DOHH2 (cell line): ENCODE measurements around the gene PDGFRA.

ENCODE experiments used
- H3F3A ChIP-seq: fragments of 200-600 bp; sonication (generic), shearing (Covaris generic); 2 replicates; pipeline ENCODE4 v1.6.0; 2016; ENCODE audit warnings: antibody characterized with exemption, mild to moderate bottlenecking; ENCODE audit not compliant: control insufficient read depth, insufficient read depth
- H3K27ac ChIP-seq: fragments of 200-600 bp; sonication (generic); 2 replicates; pipeline ENCODE4 v1.5.1; 2014; ENCODE audit warnings: low read depth, mild to moderate bottlenecking, low read length, moderate library complexity
- H3K27me3 ChIP-seq: fragments of 200-600 bp; sonication (generic); 2 replicates; pipeline ENCODE4 v1.6.1; 2014; ENCODE audit warnings: mild to moderate bottlenecking, low read length, mixed read lengths; ENCODE audit not compliant: control insufficient read depth
- H3K36me3 ChIP-seq: fragments of 200-600 bp; sonication (generic); 2 replicates; pipeline ENCODE4 v1.6.1; 2014; ENCODE audit warnings: mild to moderate bottlenecking, low read length, moderate library complexity, mixed read lengths; ENCODE audit not compliant: control insufficient read depth
- H3K4me1 ChIP-seq: fragments of 200-600 bp; sonication (generic); 2 replicates; pipeline ENCODE4 v1.6.1; 2014; ENCODE audit warnings: mild to moderate bottlenecking, low read length, mixed read lengths; ENCODE audit not compliant: control insufficient read depth
- H3K4me2 ChIP-seq: fragments of 200-600 bp; sonication (generic); 2 replicates; pipeline ENCODE4 v1.6.0; 2014; ENCODE audit warnings: mild to moderate bottlenecking, low read length, moderate library complexity
- H3K4me3 ChIP-seq: fragments of 200-600 bp; sonication (generic); 2 replicates; pipeline ENCODE4 v1.5.1; 2014; ENCODE audit warnings: mild to moderate bottlenecking, low read length, mixed read lengths
- H3K79me2 ChIP-seq: fragments of 200-600 bp; sonication (generic); 2 replicates; pipeline ENCODE4 v1.6.1; 2014; ENCODE audit warnings: mild to moderate bottlenecking, low read length, mixed read lengths; ENCODE audit not compliant: control insufficient read depth
- H3K9me2 ChIP-seq: fragments of 200-600 bp; sonication (generic); replicated peaks from 2 replicates; pipeline ENCODE4 v1.6.1; 2014; ENCODE audit warnings: mild to moderate bottlenecking, low read length, mixed read lengths; ENCODE audit not compliant: control insufficient read depth
- H3K9me3 ChIP-seq: fragments of 200-600 bp; sonication (generic); 2 replicates; pipeline ENCODE4 v1.6.1; 2014; ENCODE audit warnings: antibody characterized with exemption, low read length, mixed read lengths; ENCODE audit not compliant: control insufficient read depth, insufficient read depth
- H4K20me1 ChIP-seq: fragments of 200-600 bp; sonication (generic); 2 replicates; pipeline ENCODE4 v1.6.0; 2014; ENCODE audit warnings: low read depth, mild to moderate bottlenecking, antibody characterized with exemption, low read length, moderate library complexity; ENCODE audit not compliant: control insufficient read depth, insufficient read depth
- EZH2phosphoT487 ChIP-seq: fragments of 200-600 bp; sonication (generic); IDR thresholded peaks from 2 replicates; pipeline ENCODE4 v1.6.1; 2017; ENCODE audit warnings: borderline replicate concordance, mild to moderate bottlenecking, antibody characterized with exemption, low read length, moderate library complexity, mixed read lengths
- TF ChIP-seq, protein P1 (sequence below): fragments of 200-600 bp; sonication (generic); IDR thresholded peaks from one replicate; pipeline ENCODE4 v1.5.1; 2014; ENCODE audit warnings: antibody characterized with exemption, mild to moderate bottlenecking, low read depth, low read length; ENCODE audit not compliant: poor library complexity, severe bottlenecking

PDGFRA gene

DNA sequence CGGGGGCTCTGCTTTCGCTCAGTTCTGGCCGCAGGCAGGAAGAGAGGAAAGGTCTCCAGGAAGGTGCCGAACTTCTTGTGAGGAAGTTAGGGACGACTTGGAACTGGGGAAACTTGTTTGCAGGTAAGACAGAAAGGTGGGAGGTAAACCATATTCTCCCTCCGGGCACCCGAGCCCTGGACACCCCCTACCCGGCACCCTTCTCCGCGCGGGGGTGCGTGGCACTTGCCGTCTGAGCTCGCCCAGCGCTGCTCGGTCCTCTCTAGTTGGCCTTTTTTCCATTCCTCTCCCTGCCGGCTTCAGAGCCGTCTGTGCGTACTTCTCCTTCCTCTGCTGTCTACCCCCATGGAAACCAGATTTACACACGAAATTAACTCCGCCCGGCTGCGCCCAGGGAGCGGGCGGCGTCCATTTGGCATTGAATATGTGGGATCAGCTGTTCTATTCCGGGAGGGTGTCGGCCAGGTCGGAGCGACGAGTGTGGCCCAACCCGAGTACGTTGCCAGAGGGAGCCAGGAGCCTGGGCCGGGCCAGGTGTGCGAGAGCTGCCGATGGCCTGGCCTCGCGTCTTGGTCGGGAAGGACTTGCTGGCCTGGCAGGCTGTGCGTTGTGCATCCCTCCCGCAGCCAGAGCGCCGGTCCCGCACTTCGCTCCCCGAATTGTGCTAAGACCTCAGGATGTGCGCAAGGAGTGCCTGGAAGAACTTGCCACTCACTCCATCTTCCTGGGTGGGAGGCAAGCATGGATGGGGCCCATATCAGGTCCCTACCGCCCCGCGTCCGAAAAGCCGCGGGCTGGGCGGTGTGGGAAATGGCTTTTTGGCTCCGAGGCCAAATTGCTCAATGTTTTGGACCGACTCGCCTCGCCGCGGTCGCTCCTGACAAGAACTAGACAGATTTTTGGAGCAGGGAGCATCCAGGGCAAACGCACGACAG, 1.7 kb downstream of the PDGFRA start:
- Histone ChIP-seq H4K20me1 (no peaks in the 10 kb centered on the region), H3K27me3 (peaks cover 51% of the 10 kb centered on the region), H3K79me2 (no peaks in the 10 kb centered on the region), H3K36me3 (no peaks in the 10 kb centered on the region), H3K4me1 (peaks cover 28% of the 10 kb centered on the region), H3F3A (no peaks in the 10 kb centered on the region), H3K9me2 (no peaks in the 10 kb centered on the region), H3K9me3 (no peaks in the 10 kb centered on the region), H3K4me3 (no peak overlapping the region), H3K4me2 (no peak overlapping the region), H3K27ac (no peak overlapping the region)
- TF ChIP-seq, protein P1, sequence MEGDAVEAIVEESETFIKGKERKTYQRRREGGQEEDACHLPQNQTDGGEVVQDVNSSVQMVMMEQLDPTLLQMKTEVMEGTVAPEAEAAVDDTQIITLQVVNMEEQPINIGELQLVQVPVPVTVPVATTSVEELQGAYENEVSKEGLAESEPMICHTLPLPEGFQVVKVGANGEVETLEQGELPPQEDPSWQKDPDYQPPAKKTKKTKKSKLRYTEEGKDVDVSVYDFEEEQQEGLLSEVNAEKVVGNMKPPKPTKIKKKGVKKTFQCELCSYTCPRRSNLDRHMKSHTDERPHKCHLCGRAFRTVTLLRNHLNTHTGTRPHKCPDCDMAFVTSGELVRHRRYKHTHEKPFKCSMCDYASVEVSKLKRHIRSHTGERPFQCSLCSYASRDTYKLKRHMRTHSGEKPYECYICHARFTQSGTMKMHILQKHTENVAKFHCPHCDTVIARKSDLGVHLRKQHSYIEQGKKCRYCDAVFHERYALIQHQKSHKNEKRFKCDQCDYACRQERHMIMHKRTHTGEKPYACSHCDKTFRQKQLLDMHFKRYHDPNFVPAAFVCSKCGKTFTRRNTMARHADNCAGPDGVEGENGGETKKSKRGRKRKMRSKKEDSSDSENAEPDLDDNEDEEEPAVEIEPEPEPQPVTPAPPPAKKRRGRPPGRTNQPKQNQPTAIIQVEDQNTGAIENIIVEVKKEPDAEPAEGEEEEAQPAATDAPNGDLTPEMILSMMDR, result no peak
- no peak for TF ChIP-seq EZH2phosphoT487

DNA sequence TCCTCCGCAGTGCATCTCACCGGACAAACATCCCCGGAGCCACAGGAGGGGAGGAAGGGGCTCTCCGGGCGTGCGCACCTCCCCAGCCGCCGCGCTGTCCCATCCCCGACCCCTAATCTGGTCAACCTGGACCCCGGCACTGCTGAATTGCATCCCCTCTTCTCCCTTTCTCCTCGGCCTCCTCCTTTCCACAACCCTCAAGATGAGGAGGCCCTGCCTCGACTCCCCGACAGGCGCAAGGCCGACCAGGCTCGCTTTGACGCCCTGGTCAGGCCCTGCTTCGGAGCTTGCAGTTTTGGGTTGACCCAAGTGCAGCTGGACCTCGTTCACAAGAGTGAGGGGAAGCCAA, 2.3 kb downstream of the PDGFRA start:
- no peak overlapping the region for H3K4me3 ChIP-seq
- H3K79me2 ChIP-seq, result no peaks in the 10 kb centered on the region
- no peaks in the 10 kb centered on the region for H3F3A ChIP-seq
- H3K4me1 ChIP-seq, result peaks cover 28% of the 10 kb centered on the region
- peaks cover 51% of the 10 kb centered on the region for H3K27me3 ChIP-seq
- no peaks in the 10 kb centered on the region for H3K9me2 ChIP-seq
- no peaks in the 10 kb centered on the region for H4K20me1 ChIP-seq
- no peak overlapping the region for H3K4me2 ChIP-seq
- no peak overlapping the region for H3K27ac ChIP-seq
- H3K9me3 ChIP-seq, result no peaks in the 10 kb centered on the region
- no peaks in the 10 kb centered on the region for H3K36me3 ChIP-seq
- TF ChIP-seq, protein P1, result no peak
- no peak for TF ChIP-seq EZH2phosphoT487

DNA sequence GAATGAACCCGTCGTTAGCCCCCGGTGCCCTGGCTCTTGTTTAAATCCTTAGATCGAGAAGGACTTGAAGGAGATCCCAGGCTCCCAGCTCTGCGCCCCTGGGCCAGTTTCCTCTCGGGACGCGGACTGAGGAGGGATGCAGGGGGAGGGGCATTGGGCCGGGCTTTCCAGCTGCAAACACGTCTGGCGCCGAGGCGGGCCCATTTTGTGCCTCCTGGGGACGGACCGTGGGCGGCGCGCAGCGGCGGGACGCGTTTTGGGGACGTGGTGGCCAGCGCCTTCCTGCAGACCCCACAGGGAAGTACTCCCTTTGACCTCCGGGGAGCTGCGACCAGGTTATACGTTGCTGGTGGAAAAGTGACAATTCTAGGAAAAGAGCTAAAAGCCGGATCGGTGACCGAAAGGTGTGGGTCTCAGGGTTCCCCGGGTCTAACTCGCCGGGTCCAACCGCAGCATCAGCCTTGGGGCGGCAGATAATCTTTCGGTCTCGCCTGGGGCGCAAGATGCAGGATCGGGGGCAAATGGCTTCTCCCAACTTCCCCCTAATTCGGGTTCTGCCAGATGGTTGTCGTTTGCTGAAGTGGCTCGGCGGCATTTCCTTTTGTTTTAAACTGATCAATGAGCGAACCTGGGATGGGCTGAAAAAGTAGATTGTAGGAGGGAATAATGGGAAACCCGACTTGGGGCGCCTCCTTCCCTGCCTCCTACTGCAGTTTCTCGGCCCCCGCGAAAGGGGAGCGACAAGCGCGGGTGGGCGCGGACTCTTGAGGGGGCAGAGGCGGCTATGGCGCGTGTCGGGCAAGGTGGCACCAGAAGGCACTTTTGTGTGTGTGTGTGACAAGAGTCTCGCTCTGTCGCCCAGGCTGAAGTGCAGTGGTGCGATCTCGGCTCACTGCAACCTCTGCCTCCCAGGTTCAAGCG, 2.9 kb downstream of the PDGFRA start:
- TF ChIP-seq, protein P1, result no peak
- TF ChIP-seq EZH2phosphoT487, result no peak
- Histone ChIP-seq H3K79me2 (no peaks in the 10 kb centered on the region), H3K27ac (no peak overlapping the region), H3K4me2 (no peak overlapping the region), H3K36me3 (no peaks in the 10 kb centered on the region), H3K9me3 (no peaks in the 10 kb centered on the region), H3K9me2 (no peaks in the 10 kb centered on the region), H3K4me3 (no peak overlapping the region), H3F3A (no peaks in the 10 kb centered on the region), H3K4me1 (peaks cover 27% of the 10 kb centered on the region), H4K20me1 (no peaks in the 10 kb centered on the region), H3K27me3 (peaks cover 45% of the 10 kb centered on the region)
